NOMO-1 treated with dmso at 0.1 percent for 144 hours (cell line): Measurements from ENCODE around the gene AQP2.

Experiments
- DNase-seq: peaks from one replicate; lab custom pipeline; 2025; ENCODE audit not compliant: unreplicated experiment; lab: John Stamatoyannopoulos, UW

Gene AQP2

DNA sequence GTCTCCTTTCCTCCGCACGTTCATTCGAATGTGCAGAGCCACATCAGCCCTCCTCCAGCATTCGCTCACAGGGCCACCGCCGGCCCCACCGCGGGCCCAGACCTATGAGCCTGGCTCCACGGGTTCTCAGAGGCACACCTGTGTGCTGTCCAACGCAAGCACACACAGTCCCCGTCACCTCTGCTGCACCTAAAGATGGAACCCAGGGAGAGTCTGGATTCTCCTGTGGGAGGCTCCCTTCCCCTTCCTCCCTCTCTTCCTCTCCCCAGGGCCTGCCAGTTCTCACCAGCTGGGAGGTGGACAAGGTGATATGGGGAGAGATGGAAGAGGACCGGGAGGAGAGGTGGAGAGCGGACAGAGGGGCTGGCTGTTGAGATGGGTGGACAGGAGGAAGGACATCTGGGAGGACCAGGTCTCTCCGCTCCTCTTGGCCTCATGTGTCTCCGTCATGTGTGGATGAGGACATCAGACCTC lies 17.3 kb downstream of the AQP2 start:
- no peak for DNase-seq

DNA sequence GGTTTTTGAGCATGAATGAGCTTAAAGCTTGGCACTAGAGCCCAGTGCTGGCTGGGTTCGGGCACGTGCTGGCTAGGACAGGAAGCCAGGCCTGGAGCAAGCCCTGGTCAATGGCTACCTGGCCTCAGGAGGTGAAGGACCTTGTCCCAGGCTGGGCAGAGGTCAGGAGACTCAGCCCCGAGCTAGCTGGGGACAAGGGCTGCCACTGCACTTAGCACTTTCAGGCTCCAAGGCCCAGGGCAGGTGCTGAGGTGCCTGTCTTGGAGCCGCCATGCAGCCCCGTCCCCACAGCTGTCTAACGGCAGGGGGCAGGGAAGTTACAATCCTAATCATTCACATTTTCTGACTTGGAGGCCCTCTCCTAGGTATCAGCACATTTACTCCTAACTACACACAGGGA lies 17.9 kb downstream of the AQP2 start:
- DNase-seq, result no peak

DNA sequence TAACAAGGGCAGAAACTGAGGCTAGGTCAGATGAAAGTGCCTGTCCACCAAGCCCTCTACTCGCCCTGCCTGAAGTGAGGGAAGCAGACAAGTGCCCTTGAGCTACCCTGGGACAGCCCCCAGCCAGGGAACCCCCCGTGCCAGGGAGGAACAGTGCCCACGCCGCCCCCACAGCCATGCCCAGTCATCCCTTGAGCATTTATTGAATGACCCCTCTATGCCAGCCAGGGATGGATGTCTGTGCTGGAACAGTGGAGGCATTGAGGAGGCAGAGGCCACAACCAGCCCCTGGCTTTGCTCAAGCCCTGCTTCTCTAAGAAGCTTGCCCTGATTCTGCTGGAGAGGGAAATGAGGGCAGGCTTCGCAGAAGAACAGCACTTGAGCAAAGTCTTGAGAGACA lies 18.5 kb downstream of the AQP2 start:
- DNase-seq, result no peak

DNA sequence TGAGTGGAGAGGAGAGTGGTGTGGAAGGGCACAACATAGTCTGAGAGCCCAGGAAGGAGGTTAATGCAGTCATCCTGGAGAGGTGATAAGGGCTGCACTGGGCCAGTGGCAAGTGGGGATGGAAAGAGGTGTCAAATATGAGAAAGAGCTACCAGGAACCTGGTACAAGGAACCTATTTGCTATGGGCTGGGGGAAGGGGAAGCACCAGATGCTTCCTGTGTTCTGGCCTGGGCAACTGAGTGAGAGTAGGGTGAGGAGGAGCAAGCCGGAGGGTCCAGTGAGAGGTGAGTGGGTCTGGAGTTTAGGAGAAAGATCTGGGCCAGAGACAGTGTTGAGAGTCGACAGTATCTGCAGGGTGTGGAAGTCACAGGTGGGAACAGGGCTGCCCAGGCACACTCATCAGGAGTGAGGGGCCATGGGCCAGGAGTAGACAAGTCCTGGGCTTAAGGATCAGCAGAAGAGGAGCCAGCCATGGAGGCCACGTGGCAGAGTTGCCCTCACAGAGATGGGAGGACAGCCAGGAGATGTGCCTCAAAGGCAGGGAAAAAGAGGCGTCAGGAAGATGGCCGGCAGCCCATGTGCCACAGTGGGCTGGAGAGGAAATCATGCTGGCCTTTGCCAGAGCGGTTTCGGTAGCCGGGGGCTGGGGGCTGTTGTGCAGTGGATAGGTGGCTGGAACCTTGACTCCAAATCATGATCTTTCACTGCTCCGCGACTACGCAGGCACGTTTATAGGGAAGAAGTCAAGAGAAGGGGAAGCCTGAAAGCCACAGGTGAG lies 19.3 kb downstream of the AQP2 start:
- no peak for DNase-seq

DNA sequence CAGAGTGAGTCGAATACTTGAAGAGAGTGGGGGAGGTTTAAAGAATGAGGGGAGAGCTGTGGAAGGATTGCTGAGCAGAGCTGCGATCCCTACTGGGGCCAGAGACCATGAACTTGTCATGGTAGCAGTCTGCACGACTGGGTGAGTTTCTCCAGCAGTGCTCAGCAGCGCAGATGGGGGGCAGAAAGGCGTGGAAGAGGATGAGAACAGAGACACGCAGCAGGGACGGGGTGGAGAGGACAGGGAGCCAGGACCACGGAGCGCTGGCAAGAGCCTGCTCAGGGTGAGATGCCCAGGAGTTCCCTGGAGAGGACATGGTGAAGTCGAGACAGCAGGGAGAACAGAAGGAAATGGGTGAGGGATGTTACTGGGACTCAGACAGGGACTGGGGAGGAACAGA lies 20.1 kb downstream of the AQP2 start:
- DNase-seq, result no peak

DNA sequence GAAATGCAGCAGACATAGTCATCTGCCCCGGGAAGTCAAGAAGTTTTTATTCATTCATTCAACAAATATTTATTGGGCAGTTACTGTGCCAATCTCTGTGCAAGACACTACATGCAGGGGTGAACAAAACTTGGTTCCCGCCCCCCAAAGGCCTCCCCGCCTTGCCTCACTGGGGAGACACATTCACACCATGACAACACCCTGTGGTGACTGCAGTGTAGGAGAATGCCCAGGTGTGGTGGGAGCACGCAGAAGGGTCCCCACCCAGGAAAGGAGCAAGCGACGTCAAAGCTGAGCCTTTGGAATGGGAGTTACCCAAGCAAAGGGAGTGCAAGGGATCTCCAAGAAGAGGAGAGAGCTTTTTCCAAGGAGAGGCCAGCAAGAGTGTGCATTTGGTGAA lies 20.6 kb downstream of the AQP2 start:
- DNase-seq, result no peak

DNA sequence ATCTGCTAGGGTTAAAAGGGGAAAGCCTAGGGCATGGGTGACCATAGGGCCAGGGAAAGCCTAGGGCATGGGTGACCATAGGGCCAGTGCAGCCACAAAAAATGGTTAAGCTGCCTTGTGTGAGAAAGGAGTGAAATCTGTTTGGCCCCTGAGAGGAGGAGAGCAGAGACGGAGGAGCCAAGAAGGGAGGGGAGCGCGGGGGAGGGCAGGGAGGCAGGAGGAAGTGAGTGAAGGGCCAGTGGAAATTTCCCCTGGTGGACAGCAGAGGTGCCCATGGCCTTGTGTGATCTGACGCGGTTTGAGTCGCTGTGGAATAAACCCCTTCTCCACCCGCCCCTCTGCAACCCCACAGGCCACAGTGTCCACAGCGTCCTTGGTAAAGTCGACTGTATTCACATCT lies 21.6 kb downstream of the AQP2 start:
- DNase-seq, result no peak

DNA sequence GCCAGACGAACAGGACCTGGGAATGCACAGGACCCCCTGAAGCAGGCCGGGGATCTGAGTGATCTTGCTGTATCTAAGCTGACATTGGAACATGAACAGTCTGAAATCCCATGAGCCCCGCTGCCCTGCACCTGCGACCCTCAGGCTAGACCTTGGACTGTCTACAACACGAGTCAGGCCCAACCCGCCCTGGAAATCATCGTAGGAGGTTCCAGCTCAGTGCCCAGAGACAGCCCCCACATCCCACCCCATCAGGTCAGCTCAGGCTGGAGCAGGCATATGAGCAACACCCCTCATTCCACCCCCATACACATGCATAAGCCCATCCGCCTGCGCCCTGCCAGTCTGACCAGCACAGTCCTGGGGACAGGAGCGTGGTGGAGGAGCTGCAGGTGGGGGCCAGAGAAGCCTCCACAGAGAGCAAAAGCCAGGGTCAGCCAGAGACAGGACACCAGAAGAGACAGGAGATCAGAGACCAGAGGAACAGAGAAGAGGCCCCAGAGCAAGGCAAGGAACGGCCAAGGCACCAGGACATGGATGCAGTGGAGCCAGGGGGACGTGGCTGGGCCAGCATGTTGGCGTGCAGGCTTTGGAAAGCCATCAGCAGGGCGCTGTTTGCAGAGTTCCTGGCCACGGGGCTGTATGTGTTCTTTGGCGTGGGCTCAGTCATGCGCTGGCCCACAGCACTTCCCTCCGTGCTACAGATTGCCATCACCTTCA lies 22.3 kb downstream of the AQP2 start, which contains the start of gene AQP6:
TSS of gene AQP6 (plus strand) at position 307 of the 720 bp plus-strand sequence. CDS start at position 534, 227 bp downstream.
- DNase-seq, result no peak

DNA sequence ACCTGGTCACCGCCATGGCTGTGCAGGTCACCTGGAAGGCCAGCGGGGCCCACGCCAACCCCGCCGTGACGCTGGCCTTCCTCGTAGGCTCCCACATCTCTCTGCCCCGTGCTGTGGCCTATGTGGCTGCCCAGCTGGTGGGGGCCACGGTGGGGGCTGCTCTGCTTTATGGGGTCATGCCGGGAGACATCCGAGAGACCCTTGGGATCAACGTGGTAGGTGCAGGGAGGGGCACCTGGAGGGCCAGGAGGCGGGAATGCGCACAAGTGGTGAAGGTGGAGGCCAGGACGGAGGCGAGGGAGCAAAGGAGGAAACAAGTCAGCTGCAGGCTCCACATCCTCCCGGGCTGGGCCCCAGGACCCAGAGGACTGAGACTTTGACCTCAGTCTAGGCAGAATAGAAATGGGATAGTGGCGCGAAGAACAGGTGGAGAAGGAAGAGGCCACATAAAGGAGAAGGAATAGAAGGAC lies 22.9 kb downstream of the AQP2 start:
- DNase-seq, result no peak

DNA sequence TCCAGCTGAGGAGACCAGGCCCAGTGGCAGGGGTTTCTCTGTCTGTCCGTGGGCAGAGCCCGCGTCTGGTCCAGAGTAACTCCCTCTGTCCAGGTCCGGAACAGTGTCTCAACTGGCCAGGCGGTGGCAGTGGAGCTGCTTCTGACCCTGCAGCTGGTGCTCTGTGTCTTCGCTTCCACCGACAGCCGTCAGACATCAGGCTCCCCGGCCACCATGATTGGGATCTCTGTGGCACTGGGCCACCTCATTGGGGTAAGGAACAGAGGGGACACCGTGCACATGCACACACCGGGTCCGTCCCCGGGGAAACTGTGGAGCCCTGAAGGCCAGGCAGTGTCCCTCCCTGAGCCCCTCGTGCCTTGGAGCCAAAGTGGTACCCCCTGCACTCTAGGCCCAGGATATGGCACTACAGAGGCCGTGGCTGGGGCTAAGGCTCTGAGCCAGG lies 23.7 kb downstream of the AQP2 start:
- DNase-seq, result no peak

DNA sequence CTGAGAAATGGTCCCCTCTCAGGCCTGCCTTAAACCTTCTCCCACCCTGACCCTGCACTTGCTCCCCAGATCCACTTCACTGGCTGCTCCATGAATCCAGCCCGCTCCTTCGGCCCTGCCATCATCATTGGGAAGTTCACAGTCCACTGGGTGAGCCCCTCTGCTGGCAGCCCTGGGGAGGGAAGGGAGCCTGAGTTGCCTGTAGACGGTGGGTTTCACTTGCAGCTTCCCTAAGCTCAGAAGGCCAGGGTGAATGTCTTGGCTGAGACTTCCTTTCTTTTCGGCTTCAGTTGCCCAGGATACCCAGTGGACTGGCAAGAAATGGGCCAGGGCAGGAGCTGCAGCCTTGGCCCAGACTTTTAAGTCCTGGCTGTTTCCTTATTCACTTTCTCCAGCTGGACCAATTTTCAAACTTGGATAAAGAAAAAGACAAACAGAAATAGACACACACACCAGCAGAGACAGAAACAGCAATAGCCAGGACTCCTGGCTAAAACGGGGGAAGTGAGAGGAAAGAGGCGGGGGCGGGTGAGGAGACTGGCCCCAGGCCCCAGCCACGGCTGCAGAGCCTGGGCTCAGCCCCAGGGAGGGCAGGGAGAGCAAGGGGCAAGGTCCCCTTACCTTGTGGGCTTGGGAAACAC lies 24.3 kb downstream of the AQP2 start:
- no peak for DNase-seq

DNA sequence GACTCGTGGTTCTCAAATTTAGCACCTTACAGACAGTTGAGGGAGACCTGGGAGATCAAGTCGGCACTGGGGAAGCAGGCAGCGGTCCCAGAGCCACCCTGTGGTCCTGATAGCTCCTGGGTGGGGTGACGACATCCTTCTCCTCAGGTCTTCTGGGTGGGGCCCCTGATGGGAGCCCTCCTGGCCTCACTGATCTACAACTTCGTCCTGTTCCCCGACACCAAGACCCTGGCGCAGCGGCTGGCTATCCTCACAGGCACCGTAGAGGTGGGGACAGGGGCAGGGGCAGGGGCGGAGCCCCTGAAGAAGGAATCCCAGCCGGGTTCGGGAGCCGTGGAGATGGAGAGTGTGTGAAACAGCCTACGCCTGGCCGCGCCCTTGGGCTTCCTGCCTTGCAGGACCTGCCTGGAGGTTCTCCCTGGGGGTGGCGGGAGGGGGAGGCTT lies 24.8 kb downstream of the AQP2 start:
- DNase-seq, result no peak

DNA sequence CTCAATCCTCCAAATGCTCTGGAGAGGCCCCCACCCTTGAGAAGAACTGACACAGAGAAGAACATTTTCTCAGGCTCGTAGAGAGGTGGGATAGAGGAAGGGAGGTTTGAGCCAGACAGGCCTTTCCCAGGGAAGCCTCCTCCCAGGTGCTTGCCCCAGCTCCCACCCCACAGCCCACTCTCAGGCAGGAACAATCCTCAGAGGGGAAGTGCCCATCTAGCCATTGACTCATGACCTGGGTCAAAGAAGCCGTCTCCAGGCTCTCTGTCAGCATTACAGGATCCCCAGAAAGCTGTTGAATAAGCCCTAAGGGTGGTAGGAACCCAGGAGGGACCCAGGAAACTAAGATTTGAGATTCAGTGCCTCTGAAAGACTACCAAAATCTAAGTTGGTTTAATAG lies 26.0 kb downstream of the AQP2 start:
- no peak for DNase-seq

DNA sequence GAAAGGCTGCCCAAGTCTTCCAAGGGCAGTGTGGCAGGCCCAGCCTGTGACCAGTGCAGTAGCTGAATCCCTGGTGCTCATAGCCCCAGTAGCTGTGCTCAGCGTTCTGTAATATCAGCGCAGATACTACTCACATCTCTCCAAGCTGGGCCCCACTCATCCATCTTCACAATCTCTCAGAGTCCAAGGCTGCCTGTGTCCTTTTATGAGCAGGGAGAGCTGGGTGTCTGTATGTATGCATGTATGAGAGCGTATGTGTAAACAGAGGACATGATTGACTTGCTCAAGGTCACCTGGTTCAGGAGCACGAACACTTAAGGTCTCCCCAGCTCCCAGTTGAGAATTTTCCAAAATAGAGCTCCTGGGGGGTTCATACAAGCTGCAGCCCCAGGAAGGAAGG lies 27.6 kb downstream of the AQP2 start:
- no peak for DNase-seq

DNA sequence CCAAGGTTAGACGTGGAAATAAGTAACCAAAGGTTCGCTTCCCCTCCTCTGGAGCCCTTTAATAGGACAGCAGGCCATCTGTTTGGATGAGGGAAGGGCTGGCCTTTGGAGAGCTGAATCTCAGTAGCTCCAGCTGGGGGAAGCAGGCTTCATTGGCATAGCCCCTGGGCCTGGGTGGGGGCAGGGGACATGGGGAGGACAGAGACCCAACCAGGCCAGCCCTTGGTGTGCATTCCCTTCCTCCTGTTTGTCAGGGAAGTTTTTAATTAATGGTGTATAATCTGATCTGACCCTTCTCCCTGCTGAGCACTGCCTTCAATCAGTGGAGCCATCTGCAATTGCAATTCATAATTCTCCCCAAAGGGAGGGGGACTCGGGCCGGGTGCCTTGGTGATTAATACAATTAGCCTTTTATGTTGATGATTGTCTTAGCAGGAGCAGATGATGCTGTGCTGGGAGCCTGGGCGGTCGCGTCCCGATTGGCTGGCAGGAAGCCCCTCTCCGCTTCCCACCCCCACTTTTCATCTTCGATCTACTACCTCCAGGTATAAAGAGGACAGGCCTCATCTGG lies 28.6 kb downstream of the AQP2 start:
- DNase-seq, result no peak

DNA sequence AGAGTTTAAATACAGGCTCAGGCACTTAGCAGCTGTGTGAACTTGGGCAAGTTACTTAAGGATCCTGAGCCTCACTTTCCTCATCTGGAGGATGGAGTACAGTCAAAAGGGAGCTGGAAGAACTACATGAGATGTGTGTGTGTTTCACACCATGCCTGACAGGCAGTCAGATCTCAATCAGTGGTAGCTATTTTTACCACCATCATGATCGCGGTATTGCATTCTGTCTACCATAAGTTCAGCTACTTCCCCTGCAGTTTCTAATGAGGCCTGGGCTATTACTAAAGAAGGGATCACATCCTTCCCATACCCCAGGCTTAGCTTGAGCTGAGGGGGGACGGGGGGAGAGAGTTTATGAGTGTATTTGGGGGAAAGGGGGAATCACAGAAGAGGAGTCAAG lies 29.3 kb downstream of the AQP2 start:
- DNase-seq, result no peak

DNA sequence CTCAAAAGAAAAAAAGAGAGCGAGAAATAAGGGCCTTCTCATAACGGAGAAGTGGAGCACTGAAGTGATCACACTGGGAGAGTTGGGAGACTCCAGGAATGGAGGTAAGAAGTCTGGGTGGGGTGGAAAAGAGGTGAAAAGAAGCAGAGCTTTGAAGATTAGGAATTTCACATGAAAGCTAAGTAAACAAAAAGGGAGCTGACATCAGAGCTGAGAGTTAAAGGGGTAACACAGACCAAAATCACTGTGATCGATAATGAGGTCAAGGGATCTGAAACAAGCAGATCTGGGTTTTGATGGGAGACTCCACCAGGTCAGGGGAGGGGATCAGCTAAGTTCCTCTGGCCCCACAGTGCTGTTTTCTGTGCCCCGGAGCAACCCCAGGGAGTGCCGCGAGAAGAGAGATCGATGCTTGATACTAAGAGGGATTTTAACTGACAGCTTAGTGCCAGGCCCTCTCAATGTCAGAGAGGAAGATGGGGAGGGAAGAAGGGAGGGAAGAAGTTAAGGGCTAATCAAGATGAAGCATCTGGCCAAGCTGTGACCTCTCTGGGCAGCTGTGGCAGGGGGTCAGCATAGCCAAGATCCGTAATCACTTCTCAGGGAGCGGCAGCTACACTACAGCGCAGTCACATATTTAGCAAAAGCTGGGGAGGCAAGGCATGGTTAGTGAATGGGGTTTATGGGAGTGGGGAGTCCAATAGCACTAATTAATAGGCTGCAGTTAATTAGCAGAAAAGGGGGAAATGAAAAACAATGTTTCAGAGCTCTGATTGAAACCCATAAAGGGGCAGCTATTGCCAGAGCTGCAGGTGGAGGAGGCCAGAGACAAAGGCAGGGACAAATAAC lies 30.2 kb downstream of the AQP2 start:
- no peak for DNase-seq

DNA sequence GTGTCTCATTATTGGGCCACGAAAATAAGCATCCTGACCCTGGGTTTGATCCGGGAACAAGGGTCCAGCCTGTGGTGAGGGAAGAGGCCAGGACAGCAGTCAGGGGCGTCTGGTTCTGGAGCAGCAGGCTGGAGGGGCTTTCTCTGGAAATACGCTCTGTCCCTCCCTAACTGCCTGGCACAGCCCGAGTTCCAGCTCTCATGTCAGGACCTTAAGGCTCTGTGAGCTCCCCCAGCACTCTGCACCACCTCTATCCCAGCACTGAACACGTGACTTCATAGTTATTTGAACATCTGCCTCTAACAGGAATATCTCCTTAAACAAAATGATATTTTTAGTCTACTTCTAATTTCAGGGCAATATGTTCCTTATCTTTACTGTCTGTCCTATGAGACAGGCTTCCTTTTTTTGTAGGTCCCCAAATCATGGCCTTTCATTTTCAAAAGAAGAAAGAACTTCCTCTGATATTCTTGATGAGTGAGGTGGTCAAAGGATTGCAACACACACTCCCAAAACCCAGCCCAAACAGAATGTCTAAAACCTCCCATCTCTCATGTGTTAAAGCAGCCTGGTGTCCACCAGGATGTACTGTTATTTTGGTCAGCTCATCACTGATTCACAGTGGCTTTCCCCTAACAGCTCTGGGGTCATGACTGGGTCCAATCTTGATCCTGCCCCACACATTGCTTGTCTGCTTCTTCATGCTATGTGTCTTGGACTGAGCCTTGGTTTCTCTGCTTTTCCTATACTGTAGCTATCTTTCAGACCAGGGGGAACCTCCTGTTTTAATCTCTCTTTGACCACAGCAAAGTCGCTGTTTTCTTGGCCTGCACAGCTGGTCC lies 31.9 kb downstream of the AQP2 start:
- DNase-seq, result peak; percentile 48

DNA sequence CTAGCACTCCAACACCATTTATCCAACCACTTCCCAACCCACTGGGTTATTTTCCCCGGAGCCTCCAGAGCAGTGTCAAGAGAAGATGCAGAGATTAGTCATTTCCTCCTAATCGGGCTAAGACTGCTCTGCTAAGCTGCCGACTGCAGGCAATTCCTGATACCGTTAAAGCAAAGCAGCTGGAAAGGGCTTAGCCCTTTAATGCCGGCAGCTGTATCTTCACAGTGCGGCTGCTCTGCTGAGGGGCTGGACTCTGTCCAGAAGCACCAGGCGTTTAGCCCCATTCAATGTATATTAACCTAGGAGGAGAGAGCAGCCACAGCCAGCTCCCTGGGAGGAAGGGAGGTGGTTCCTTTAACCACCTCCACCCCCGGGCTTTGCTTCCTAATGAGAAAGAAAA lies 33.4 kb downstream of the AQP2 start:
- no peak for DNase-seq
